H54 (cell line): ENCODE measurements around the gene HSP90AB1.
A peak's percentile ranks its signal among the peaks of the same experiment; 100 is the strongest.

ENCODE experiments used
- DNase-seq: peaks from one replicate; pipeline ENCODE4 v3.0.0; 2011; ENCODE audit warnings: low spot score, mixed read lengths; ENCODE audit not compliant: insufficient read length
- FAIRE-seq: peaks from 3 replicates; lab custom pipeline; 2011; peaks lifted over from hg19 to GRCh38; lab: Jason Lieb, UNC
- POLR2A ChIP-seq: IDR thresholded peaks from 2 replicates; pipeline ENCODE4 v1.6.1; 2011; ENCODE audit warnings: low read depth, mild to moderate bottlenecking, low read length

HSP90AB1 gene

GRCh38 chr6:44246663-44247337 lies at the start of gene HSP90AB1:
Gene HSP90AB1 (plus strand): TSS chr6:44247101. CDS start chr6:44248630, 1,529 bp downstream.
- peak; percentile 15 for FAIRE-seq
- peak; percentile 100 for TF ChIP-seq POLR2A
- peak; percentile 97 for DNase-seq

GRCh38 chr6:44198684-44199083 lies 48.2 kb upstream of the HSP90AB1 start:
- FAIRE-seq, result no peak
- peak; percentile 2 for DNase-seq
- no peak for TF ChIP-seq POLR2A

- TF ChIP-seq POLR2A, result no peak
- FAIRE-seq (no peak), DNase-seq (no peak)
These were observed 47.0 kb upstream of the HSP90AB1 start for GRCh38 chr6:44199883-44200282.

GRCh38 chr6:44201200-44201599 lies 45.7 kb upstream of the HSP90AB1 start:
- FAIRE-seq, result no peak
- TF ChIP-seq POLR2A, result no peak
- DNase-seq, result peak; percentile 1

- TF ChIP-seq POLR2A, result no peak
- FAIRE-seq, result no peak
- peak; percentile 1 for DNase-seq
These were observed 45.1 kb upstream of the HSP90AB1 start for GRCh38 chr6:44201638-44202303.

GRCh38 chr6:44202332-44202971 lies 44.4 kb upstream of the HSP90AB1 start:
- no peak for TF ChIP-seq POLR2A
- DNase-seq (peak; percentile 0), FAIRE-seq (no peak)

- DNase-seq (peak; percentile 1), FAIRE-seq (no peak)
- TF ChIP-seq POLR2A, result no peak
These were observed 43.7 kb upstream of the HSP90AB1 start for GRCh38 chr6:44202972-44203750.

GRCh38 chr6:44203955-44204354 lies 42.9 kb upstream of the HSP90AB1 start:
- FAIRE-seq (no peak), DNase-seq (no peak)
- no peak for TF ChIP-seq POLR2A

GRCh38 chr6:44207966-44208365 lies 38.9 kb upstream of the HSP90AB1 start:
- DNase-seq (no peak), FAIRE-seq (no peak)
- no peak for TF ChIP-seq POLR2A

- no peak for DNase-seq
- TF ChIP-seq POLR2A, result no peak
These were observed 35.6 kb upstream of the HSP90AB1 start for GRCh38 chr6:44211284-44211683.

GRCh38 chr6:44214307-44214706 lies 32.6 kb upstream of the HSP90AB1 start:
- TF ChIP-seq POLR2A, result no peak
- DNase-seq (no peak), FAIRE-seq (no peak)

More at GRCh38 chr6:44211284-44211683, 35.6 kb upstream of the HSP90AB1 start:
- FAIRE-seq, result no peak

- no peak for DNase-seq
- FAIRE-seq, result no peak
- TF ChIP-seq POLR2A, result no peak
These were observed 30.1 kb upstream of the HSP90AB1 start, which contains the start of gene MYMX for GRCh38 chr6:44216677-44217331. Gene MYMX (plus strand): TSS chr6:44216926. CDS start chr6:44217472, 546 bp downstream.
